A549 (cell line): ENCODE measurements around the gene PIK3C2B. TPM values are rescaled to one million over a fixed set of nuclear protein-coding genes. Genes with fewer than 3 reads are reported as not detected.
A peak's percentile ranks its signal among the peaks of the same experiment; 100 is the strongest.

ENCODE experiments used
- ATAC-seq, 2 experiments: fragments of 200-7000 bp in 1 of 2; fragments of >200 bp in 1 of 2; cut with Nextera tagmentation in 1 of 2; cut with Tn5 transposase in 1 of 2; 3 replicates each; pipeline versions ENCODE4 v1.8.0 to v1.9.1; 2018 to 2020; ENCODE audit warnings: mild to moderate bottlenecking in 1 of 2, moderate library complexity in 1 of 2
- CTCF ChIA-PET: fragments of 300-600 bp; sonication (Branson Sonifier 250); formaldehyde crosslinking; extraction: SDS; loops from one replicate; lab custom pipeline; 2021; ENCODE audit warnings: antibody characterized with exemption, inconsistent platforms; lab: Yijun Ruan, JAX
- POLR2A ChIA-PET: fragments of 350-600 bp; formaldehyde crosslinking; extraction: SDS; loops from one replicate; lab custom pipeline; 2021; ENCODE audit warnings: antibody characterized with exemption, inconsistent platforms; lab: Yijun Ruan, JAX
- DNase-seq, 2 experiments: peaks; one replicate each; pipeline versions ENCODE4 v3.0.0 to v3.0.0-alpha.2; 2011 to 2016; ENCODE audit warnings: low read depth in 1 of 2, low spot score in 1 of 2
- FAIRE-seq: peaks from 2 replicates; lab custom pipeline; 2011; peaks lifted over from hg19 to GRCh38; lab: Jason Lieb, UNC
- H3K27ac ChIP-seq, 2 experiments: fragments of >200 bp; sonication (Bioruptor Twin); formaldehyde crosslinking; 3 replicates each; pipeline ENCODE4 v1.5.1; 2016 to 2017
- H3K4me1 ChIP-seq: fragments of >200 bp; sonication (Bioruptor Twin); formaldehyde crosslinking; 3 replicates; pipeline ENCODE4 v1.6.1; 2016
- H3K4me2 ChIP-seq: fragments of >200 bp; sonication (Bioruptor Twin); formaldehyde crosslinking; 3 replicates; pipeline ENCODE4 v1.6.1; 2016
- H3K4me3 ChIP-seq: fragments of >200 bp; sonication (Bioruptor Twin); formaldehyde crosslinking; 3 replicates; pipeline ENCODE4 v1.5.1; 2016
- H3K9me3 ChIP-seq: fragments of >200 bp; sonication (Bioruptor Twin); formaldehyde crosslinking; 3 replicates; pipeline ENCODE4 v1.6.1; 2016
- ATOH8 ChIP-seq: fragments of 250-450 bp; sonication (Bioruptor Pico); IDR thresholded peaks from 2 replicates; pipeline ENCODE4 v1.5.0; 2020; ENCODE audit warnings: low read depth, mild to moderate bottlenecking, moderate library complexity
- BCL3 ChIP-seq: fragments of >200 bp; sonication (Bioruptor Twin); formaldehyde crosslinking; IDR thresholded peaks from 3 replicates; pipeline ENCODE4 v1.6.1; 2016
- CHD2 ChIP-seq: fragments of 150-350 bp; IDR thresholded peaks from 2 replicates; pipeline ENCODE4 v1.6.1; 2014; ENCODE audit warnings: low read length; ENCODE audit not compliant: partially characterized antibody
- CHD4 ChIP-seq: fragments of 200-600 bp; sonication (generic); IDR thresholded peaks from 2 replicates; pipeline ENCODE4 v1.6.1; 2016; ENCODE audit warnings: antibody characterized with exemption, mild to moderate bottlenecking, borderline replicate concordance
- ELK1 ChIP-seq: fragments of 150-350 bp; IDR thresholded peaks from 2 replicates; pipeline ENCODE4 v1.6.1; 2014; ENCODE audit warnings: low read depth, mild to moderate bottlenecking, low read length
- ESRRA ChIP-seq: fragments of 150-350 bp; IDR thresholded peaks from 2 replicates; pipeline ENCODE4 v1.6.1; 2014; ENCODE audit warnings: mild to moderate bottlenecking, low read length, borderline replicate concordance
- FOSB ChIP-seq: fragments of 250-450 bp; sonication (Bioruptor Pico); IDR thresholded peaks from 2 replicates; pipeline ENCODE4 v1.5.0; 2020; ENCODE audit warnings: mild to moderate bottlenecking, moderate library complexity
- FOSL2 ChIP-seq, 2 experiments: fragments of 450-650 bp in 1 of 2; fragments of >200 bp in 1 of 2; sonication (Bioruptor Twin) in 1 of 2; formaldehyde crosslinking; IDR thresholded peaks; 2 replicates each; pipeline versions ENCODE4 v1.5.0 to v1.6.1; 2016 to 2020; ENCODE audit warnings: mild to moderate bottlenecking in 1 of 2, moderate library complexity in 1 of 2
- GATA3 ChIP-seq: IDR thresholded peaks from 2 replicates; pipeline ENCODE4 v1.6.1; 2012; ENCODE audit warnings: borderline replicate concordance
- HES2 ChIP-seq: fragments of >200 bp; sonication (Bioruptor Twin); formaldehyde crosslinking; IDR thresholded peaks from 2 replicates; pipeline ENCODE4 v1.6.1; 2016
- HEYL ChIP-seq: fragments of 250-450 bp; sonication (Bioruptor Pico); IDR thresholded peaks from 2 replicates; pipeline ENCODE4 v1.8.0; 2021; ENCODE audit warnings: mild to moderate bottlenecking, moderate library complexity
- HOXA7 ChIP-seq: fragments of 250-450 bp; sonication (Bioruptor Pico); IDR thresholded peaks from 2 replicates; pipeline ENCODE4 v1.5.0; 2020; ENCODE audit warnings: mild to moderate bottlenecking, moderate library complexity
- HOXB13 ChIP-seq: fragments of 250-450 bp; sonication (Bioruptor Pico); IDR thresholded peaks from 2 replicates; pipeline ENCODE4 v1.5.0; 2020; ENCODE audit warnings: low read depth, mild to moderate bottlenecking, moderate library complexity
- JUNB ChIP-seq: fragments of >200 bp; sonication (Bioruptor Twin); formaldehyde crosslinking; IDR thresholded peaks from 2 replicates; pipeline ENCODE4 v1.6.1; 2016
- KDM1A ChIP-seq: fragments of 200-600 bp; sonication (generic); IDR thresholded peaks from 2 replicates; pipeline ENCODE4 v1.6.1; 2016; ENCODE audit warnings: low read depth, mild to moderate bottlenecking
- MAFK ChIP-seq: fragments of 450-650 bp; IDR thresholded peaks from 2 replicates; pipeline ENCODE4 v1.6.1; 2014; ENCODE audit not compliant: partially characterized antibody
- MAX ChIP-seq: IDR thresholded peaks from 2 replicates; pipeline ENCODE4 v1.6.1; 2012
- MAZ ChIP-seq: fragments of 150-350 bp; IDR thresholded peaks from 2 replicates; pipeline ENCODE4 v1.6.1; 2014; ENCODE audit warnings: antibody characterized with exemption, low read depth, low read length, borderline replicate concordance
- NR3C1 ChIP-seq: fragments of >200 bp; sonication (Bioruptor Twin); formaldehyde crosslinking; IDR thresholded peaks from 3 replicates; pipeline ENCODE4 v1.6.1; 2017
- PBX3 ChIP-seq: IDR thresholded peaks from 2 replicates; pipeline ENCODE4 v1.6.1; 2012
- PHF8 ChIP-seq: fragments of 200-600 bp; sonication (generic); IDR thresholded peaks from 2 replicates; pipeline ENCODE4 v1.6.1; 2016; ENCODE audit warnings: low read depth, mild to moderate bottlenecking, antibody characterized with exemption, moderate library complexity, borderline replicate concordance
- POLR2A ChIP-seq: IDR thresholded peaks from 2 replicates; pipeline ENCODE4 v1.6.1; 2012; ENCODE audit warnings: mild to moderate bottlenecking, low read length
- RAD21 ChIP-seq, 2 experiments: fragments of >200 bp in 1 of 2; sonication (Bioruptor Twin) in 1 of 2; formaldehyde crosslinking in 1 of 2; IDR thresholded peaks in 1 of 2; conservative IDR thresholded peaks in 1 of 2; 2 replicates in 1 of 2; 3 replicates in 1 of 2; pipeline ENCODE4 v1.6.1; 2012 to 2018; ENCODE audit warnings: inconsistent platforms in 1 of 2
- RCOR1 ChIP-seq: fragments of 150-350 bp; IDR thresholded peaks from 2 replicates; pipeline ENCODE4 v1.6.1; 2014; ENCODE audit warnings: antibody characterized with exemption, low read length, low read depth
- RNF2 ChIP-seq: fragments of 200-600 bp; sonication (generic); IDR thresholded peaks from 2 replicates; pipeline ENCODE4 v1.6.1; 2016; ENCODE audit warnings: low read depth, mild to moderate bottlenecking, antibody characterized with exemption, moderate library complexity, borderline replicate concordance
- SMC3 ChIP-seq: fragments of >200 bp; sonication (Bioruptor Twin); formaldehyde crosslinking; IDR thresholded peaks from 3 replicates; pipeline ENCODE4 v1.6.1; 2018; ENCODE audit warnings: inconsistent platforms
- SREBF2 ChIP-seq: fragments of 450-650 bp; IDR thresholded peaks from 2 replicates; pipeline ENCODE4 v1.6.1; 2014; ENCODE audit warnings: mild to moderate bottlenecking, moderate library complexity
- TFCP2L1 ChIP-seq: fragments of 250-450 bp; sonication (Bioruptor Pico); IDR thresholded peaks from 2 replicates; pipeline ENCODE4 v1.5.0; 2021; ENCODE audit warnings: mild to moderate bottlenecking
- ZSCAN20 ChIP-seq: fragments of 250-450 bp; sonication (Bioruptor Pico); IDR thresholded peaks from 2 replicates; pipeline ENCODE4 v1.8.0; 2022; ENCODE audit warnings: mild to moderate bottlenecking, moderate library complexity
- WGBS: methylation state at CpG from one replicate; pipeline ENCODE4 v1.1.6; 2017; ENCODE audit errors: missing lambda C conversion rate; 5-methylcytosine and 5-hydroxymethylcytosine counted together
- polyA plus RNA-seq, 4 experiments: library from polyadenylated mRNA; depleted of rRNA in 3 of 4; stranded (reverse); fragments of >200 nt; fragmentation: RNase III in 1 of 4; extraction: RNeasy Plus Mini Kit Qiagen cat#74134 plus additional on column Dnase treatment in 1 of 4; gene quantifications; 2 replicates in 3 of 4; 3 replicates in 1 of 4; pipeline ENCODE4 v1.2.3, GENCODE V29; 2011 to 2017

PIK3C2B gene
- polyA plus RNA-seq, 2 of the 4 experiments (the other 2 are of a cell fraction), result 9.2 to 9.7 TPM

GRCh38 chr1:204468766-204469302 lies 25.8 kb downstream of the PIK3C2B start:
- H3K27ac ChIP-seq, result no peak overlapping the region
- no peak for ATAC-seq
- TF ChIP-seq MAZ (no peak), HES2 (no peak), KDM1A (no peak), SMC3 (no peak), PBX3 (no peak), POLR2A (no peak), GATA3 (no peak), CHD4 (no peak), MAX (no peak), HOXA7 (CRISPR knock-in tag) (no peak), JUNB (no peak), FOSL2 (IDR thresholded peaks at IDR 0.05) (no peak), FOSL2 (CRISPR knock-in tag; IDR thresholded peaks at IDR 0.05) (no peak), MAFK (no peak), CHD2 (no peak)
- TF ChIP-seq, all 56 proteins: peak for 0
- FAIRE-seq (no peak), DNase-seq (no peak)
- 83% methylated on average over 18 of the region's 18 CpGs for WGBS
- Histone ChIP-seq H3K9me3 (no peaks in the 10 kb centered on the region), H3K4me3 (no peak overlapping the region), H3K4me1 (no peaks in the 10 kb centered on the region), H3K4me2 (no peak overlapping the region)
- ChIA-PET CTCF (interaction anchor here (0.9 to 2.1 kb wide), 2 partner anchors 24 to 38 kb away, joined by 3 to 7 read pairs; no protein-coding TSS in a partner anchor), POLR2A (no interaction called here)

GRCh38 chr1:204468206-204468605 lies 26.4 kb downstream of the PIK3C2B start:
- FAIRE-seq (no peak), ATAC-seq (no peak), DNase-seq (no peak)
- ChIA-PET CTCF (interaction anchor here (3.3 to 3.4 kb wide), 2 partner anchors 22 to 37 kb away, joined by 21 to 23 read pairs; no protein-coding TSS in a partner anchor), POLR2A (no interaction called here)
- no peak overlapping the region for H3K27ac ChIP-seq
- no peak overlapping the region for H3K4me2 ChIP-seq
- TF ChIP-seq FOSB (CRISPR knock-in tag) (no peak), HOXB13 (CRISPR knock-in tag) (no peak), NR3C1 (no peak), ATOH8 (CRISPR knock-in tag) (no peak), RNF2 (no peak), ZSCAN20 (CRISPR knock-in tag) (no peak)
- no peak overlapping the region for H3K4me3 ChIP-seq
- no peaks in the 10 kb centered on the region for H3K9me3 ChIP-seq
- 91% methylated on average over 10 of the region's 10 CpGs for WGBS
- H3K4me1 ChIP-seq, result no peaks in the 10 kb centered on the region

GRCh38 chr1:204466416-204467405 lies 27.9 kb downstream of the PIK3C2B start:
- Histone ChIP-seq H3K4me3 (no peak overlapping the region), H3K9me3 (no peaks in the 10 kb centered on the region), H3K27ac (no peak overlapping the region), H3K4me2 (no peak overlapping the region), H3K4me1 (no peaks in the 10 kb centered on the region)
- DNase-seq, result no peak
- FAIRE-seq, result no peak
- ChIA-PET POLR2A (no interaction called here), CTCF (interaction anchor here (0.7 to 3.4 kb wide), 15 partner anchors 9 to 304 kb away, joined by 3 to 23 read pairs (median 6); partner anchors contain the start of gene PIK3C2B)
- peak in 1 of 2 experiments; percentile 14; a peak in 1 of 6 replicates for ATAC-seq
- 88% methylated on average over 17 of the region's 17 CpGs for WGBS
- TF ChIP-seq HEYL, result no peak
- no peak for TF ChIP-seq ESRRA
- TF ChIP-seq BCL3, result no peak
- no peak for TF ChIP-seq PHF8
- no peak for TF ChIP-seq FOSB (CRISPR knock-in tag)
- TF ChIP-seq RAD21 (conservative IDR thresholded peaks at IDR 0.05 in 1 of 2, IDR thresholded peaks at IDR 0.05 in 1 of 2), result no peak
- no peak for TF ChIP-seq TFCP2L1 (CRISPR knock-in tag)
- no peak for TF ChIP-seq RCOR1
- no peak for TF ChIP-seq ELK1
- TF ChIP-seq SREBF2, result no peak
